A673 (cell line): ENCODE results near the gene MAGI3.

Experiments
- CTCF ChIP-seq: fragments of 300-800, 200-600 bp; sonication (generic); conservative IDR thresholded peaks from 2 replicates; pipeline ENCODE4 v1.5.1; 2017; ENCODE audit warnings: low read depth, mild to moderate bottlenecking, antibody characterized with exemption, low read length, moderate library complexity, mixed read lengths
- EZH2 ChIP-seq: fragments of 200-600 bp; sonication (generic); IDR thresholded peaks from 2 replicates; pipeline ENCODE4 v1.6.1; 2017; ENCODE audit warnings: borderline replicate concordance, low read depth, mild to moderate bottlenecking, mixed read lengths, antibody characterized with exemption, low read length; ENCODE audit not compliant: poor library complexity, severe bottlenecking

DNA sequence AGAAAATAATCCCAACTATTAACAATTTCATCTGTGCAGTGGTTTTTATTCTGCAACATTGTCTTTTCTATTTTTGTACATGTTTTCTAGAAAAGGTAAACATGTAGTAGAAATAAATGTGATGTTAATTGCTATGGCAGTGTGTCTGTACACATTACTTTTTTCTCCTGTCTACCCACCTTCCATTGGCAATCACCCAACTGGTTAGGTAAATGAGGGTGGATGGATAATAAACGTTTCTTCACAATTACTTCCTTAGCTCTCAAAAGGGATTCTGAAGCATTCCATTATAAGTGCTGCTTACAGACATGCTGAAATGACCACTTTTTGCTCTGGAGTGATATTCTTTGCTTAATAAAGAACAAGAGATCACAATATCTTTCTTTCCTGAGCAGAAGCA lies 61.4 kb downstream of the MAGI3 start:
- TF ChIP-seq CTCF (no peak), EZH2 (no peak)
